Ishikawa (cell line): Measurements from ENCODE around the gene SERTAD2.
A peak's percentile ranks its signal among the peaks of the same experiment; 100 is the strongest.

Experiments
- CEBPB ChIP-seq: IDR thresholded peaks from 2 replicates; pipeline ENCODE4 v1.6.1; 2012
- CREB1 ChIP-seq: IDR thresholded peaks from 2 replicates; pipeline ENCODE4 v1.6.1; 2012; ENCODE audit warnings: low read depth
- EGR1 ChIP-seq: IDR thresholded peaks from 2 replicates; pipeline ENCODE4 v1.6.1; 2012
- EP300 ChIP-seq: IDR thresholded peaks from 2 replicates; pipeline ENCODE4 v1.6.1; 2012; ENCODE audit warnings: borderline replicate concordance
- FOXM1 ChIP-seq: IDR thresholded peaks from 2 replicates; pipeline ENCODE4 v1.6.1; 2012; ENCODE audit warnings: low read depth, borderline replicate concordance
- MAX ChIP-seq: IDR thresholded peaks from 2 replicates; pipeline ENCODE4 v1.6.1; 2012
- NFIC ChIP-seq: IDR thresholded peaks from 2 replicates; pipeline ENCODE4 v1.6.1; 2012
- RAD21 ChIP-seq: IDR thresholded peaks from 2 replicates; pipeline ENCODE4 v1.6.1; 2012; ENCODE audit warnings: low read depth
- REST ChIP-seq: IDR thresholded peaks from 2 replicates; pipeline ENCODE4 v1.6.1; 2012; ENCODE audit warnings: low read depth, mild to moderate bottlenecking
- TAF1 ChIP-seq: IDR thresholded peaks from 2 replicates; pipeline ENCODE4 v1.6.1; 2012; ENCODE audit warnings: low read depth, mild to moderate bottlenecking
- TCF12 ChIP-seq: IDR thresholded peaks from 2 replicates; pipeline ENCODE4 v1.6.1; 2012; ENCODE audit warnings: low read depth
- TEAD4 ChIP-seq: IDR thresholded peaks from 2 replicates; pipeline ENCODE4 v1.6.1; 2012
- USF1 ChIP-seq: IDR thresholded peaks from 2 replicates; pipeline ENCODE4 v1.6.1; 2012
- YY1 ChIP-seq: IDR thresholded peaks from 2 replicates; pipeline ENCODE4 v1.6.1; 2012; ENCODE audit warnings: low read depth
- ZBTB7A ChIP-seq: IDR thresholded peaks from 2 replicates; pipeline ENCODE4 v1.6.1; 2012; ENCODE audit warnings: low read depth

SERTAD2 gene

GRCh38 chr2:64612575-64613195 is 41.0 kb downstream of the SERTAD2 start:
- TF ChIP-seq NFIC = no peak

- TF ChIP-seq EP300 (no peak), REST (no peak), USF1 (no peak), TAF1 (no peak), TEAD4 (no peak), FOXM1 (no peak), YY1 (no peak), CREB1 (no peak), ZBTB7A (no peak), CEBPB (no peak), NFIC (no peak), TCF12 (no peak), MAX (no peak), EGR1 (no peak), RAD21 (no peak)
Observed at GRCh38 chr2:64610316-64610855, 43.3 kb downstream of the SERTAD2 start.

- no peak for TF ChIP-seq FOXM1
Observed at GRCh38 chr2:64609942-64610281, 43.8 kb downstream of the SERTAD2 start.

- TF ChIP-seq FOXM1 = no peak
- TF ChIP-seq REST = no peak
- peak; percentile 21; the same call in 1 of the 2 replicates for TF ChIP-seq RAD21
Observed at GRCh38 chr2:64609227-64609941, 44.3 kb downstream of the SERTAD2 start.

GRCh38 chr2:64608867-64609226 is 44.9 kb downstream of the SERTAD2 start:
- TF ChIP-seq TCF12 (no peak), EGR1 (no peak), USF1 (no peak), REST (no peak), YY1 (no peak), EP300 (no peak), TAF1 (no peak), CREB1 (no peak), TEAD4 (no peak), MAX (no peak), ZBTB7A (no peak), NFIC (no peak), RAD21 (no peak), FOXM1 (no peak), CEBPB (no peak)
